ENCODE data around the gene PTBP3.

GRCh38 chr9:112352209-112352608 lies 18.8 kb upstream of the PTBP3 start:
- TF ChIP-seq SMC3 (conservative IDR thresholded peaks at IDR 0.05; ENCODE audit: poor library complexity) (no peak), RAD21 (conservative IDR thresholded peaks at IDR 0.05) (no peak), EZH2 (IDR thresholded peaks at IDR 0.05; ENCODE audit: borderline replicate concordance, insufficient read depth, low read length, poor library complexity, severe bottlenecking) (no peak), EP300 (conservative IDR thresholded peaks at IDR 0.05; ENCODE audit: poor library complexity, severe bottlenecking) (no peak)
- TF ChIP-seq, protein P1, sequence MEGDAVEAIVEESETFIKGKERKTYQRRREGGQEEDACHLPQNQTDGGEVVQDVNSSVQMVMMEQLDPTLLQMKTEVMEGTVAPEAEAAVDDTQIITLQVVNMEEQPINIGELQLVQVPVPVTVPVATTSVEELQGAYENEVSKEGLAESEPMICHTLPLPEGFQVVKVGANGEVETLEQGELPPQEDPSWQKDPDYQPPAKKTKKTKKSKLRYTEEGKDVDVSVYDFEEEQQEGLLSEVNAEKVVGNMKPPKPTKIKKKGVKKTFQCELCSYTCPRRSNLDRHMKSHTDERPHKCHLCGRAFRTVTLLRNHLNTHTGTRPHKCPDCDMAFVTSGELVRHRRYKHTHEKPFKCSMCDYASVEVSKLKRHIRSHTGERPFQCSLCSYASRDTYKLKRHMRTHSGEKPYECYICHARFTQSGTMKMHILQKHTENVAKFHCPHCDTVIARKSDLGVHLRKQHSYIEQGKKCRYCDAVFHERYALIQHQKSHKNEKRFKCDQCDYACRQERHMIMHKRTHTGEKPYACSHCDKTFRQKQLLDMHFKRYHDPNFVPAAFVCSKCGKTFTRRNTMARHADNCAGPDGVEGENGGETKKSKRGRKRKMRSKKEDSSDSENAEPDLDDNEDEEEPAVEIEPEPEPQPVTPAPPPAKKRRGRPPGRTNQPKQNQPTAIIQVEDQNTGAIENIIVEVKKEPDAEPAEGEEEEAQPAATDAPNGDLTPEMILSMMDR (IDR thresholded peaks at IDR 0.05; ENCODE audit: poor library complexity, severe bottlenecking) = no peak
- TF ChIP-seq, protein P2, sequence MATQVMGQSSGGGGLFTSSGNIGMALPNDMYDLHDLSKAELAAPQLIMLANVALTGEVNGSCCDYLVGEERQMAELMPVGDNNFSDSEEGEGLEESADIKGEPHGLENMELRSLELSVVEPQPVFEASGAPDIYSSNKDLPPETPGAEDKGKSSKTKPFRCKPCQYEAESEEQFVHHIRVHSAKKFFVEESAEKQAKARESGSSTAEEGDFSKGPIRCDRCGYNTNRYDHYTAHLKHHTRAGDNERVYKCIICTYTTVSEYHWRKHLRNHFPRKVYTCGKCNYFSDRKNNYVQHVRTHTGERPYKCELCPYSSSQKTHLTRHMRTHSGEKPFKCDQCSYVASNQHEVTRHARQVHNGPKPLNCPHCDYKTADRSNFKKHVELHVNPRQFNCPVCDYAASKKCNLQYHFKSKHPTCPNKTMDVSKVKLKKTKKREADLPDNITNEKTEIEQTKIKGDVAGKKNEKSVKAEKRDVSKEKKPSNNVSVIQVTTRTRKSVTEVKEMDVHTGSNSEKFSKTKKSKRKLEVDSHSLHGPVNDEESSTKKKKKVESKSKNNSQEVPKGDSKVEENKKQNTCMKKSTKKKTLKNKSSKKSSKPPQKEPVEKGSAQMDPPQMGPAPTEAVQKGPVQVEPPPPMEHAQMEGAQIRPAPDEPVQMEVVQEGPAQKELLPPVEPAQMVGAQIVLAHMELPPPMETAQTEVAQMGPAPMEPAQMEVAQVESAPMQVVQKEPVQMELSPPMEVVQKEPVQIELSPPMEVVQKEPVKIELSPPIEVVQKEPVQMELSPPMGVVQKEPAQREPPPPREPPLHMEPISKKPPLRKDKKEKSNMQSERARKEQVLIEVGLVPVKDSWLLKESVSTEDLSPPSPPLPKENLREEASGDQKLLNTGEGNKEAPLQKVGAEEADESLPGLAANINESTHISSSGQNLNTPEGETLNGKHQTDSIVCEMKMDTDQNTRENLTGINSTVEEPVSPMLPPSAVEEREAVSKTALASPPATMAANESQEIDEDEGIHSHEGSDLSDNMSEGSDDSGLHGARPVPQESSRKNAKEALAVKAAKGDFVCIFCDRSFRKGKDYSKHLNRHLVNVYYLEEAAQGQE (IDR thresholded peaks at IDR 0.05; ENCODE audit: borderline replicate concordance) = no peak

Data from neural cell (in vitro differentiated cells).